HG03575 (cell line): ENCODE measurements around the gene EXD3.

Experiments used
- ATAC-seq: cut with Tn5 transposase; IDR thresholded peaks from one replicate; pipeline ENCODE4 v1.9.1; 2021; ENCODE audit not compliant: unreplicated experiment, insufficient number of reproducible peaks, low FRiP score; ENCODE audit errors: extremely low read depth

Gene EXD3

GRCh38 chr9:137316012-137316981 is 106.7 kb downstream of the EXD3 start:
- ATAC-seq = no peak

- ATAC-seq = no peak
Observed at GRCh38 chr9:137315581-137316011, 107.4 kb downstream of the EXD3 start.

GRCh38 chr9:137314561-137315560 is 108.1 kb downstream of the EXD3 start:
- ATAC-seq = no peak

- no peak for ATAC-seq
Observed at GRCh38 chr9:137313956-137314560, 108.9 kb downstream of the EXD3 start.

GRCh38 chr9:137313326-137313936 is 109.5 kb downstream of the EXD3 start:
- no peak for ATAC-seq

GRCh38 chr9:137312852-137313325 is 110.1 kb downstream of the EXD3 start:
- no peak for ATAC-seq

- ATAC-seq = no peak
Observed at GRCh38 chr9:137311986-137312851, 110.7 kb downstream of the EXD3 start.

GRCh38 chr9:137311171-137311985 is 111.6 kb downstream of the EXD3 start:
- ATAC-seq = no peak

GRCh38 chr9:137310189-137311052 is 112.5 kb downstream of the EXD3 start:
- ATAC-seq = no peak

GRCh38 chr9:137309368-137310188 is 113.4 kb downstream of the EXD3 start:
- ATAC-seq = no peak

- ATAC-seq = no peak
Observed at GRCh38 chr9:137308057-137308619, 114.8 kb downstream of the EXD3 start.

- no peak for ATAC-seq
Observed at GRCh38 chr9:137307255-137308056, 115.5 kb downstream of the EXD3 start.

- ATAC-seq = no peak
Observed at GRCh38 chr9:137306850-137307254, 116.1 kb downstream of the EXD3 start.
